Panc1 (cell line): Measurements from ENCODE around the gene GGT1.

Experiments used
- CTCF ChIP-seq: fragments of 450-650 bp; IDR thresholded peaks from 2 replicates; pipeline ENCODE4 v1.5.1; 2017; ENCODE audit warnings: mild to moderate bottlenecking
- REST ChIP-seq, 2 experiments: IDR thresholded peaks; 2 replicates each; pipeline ENCODE4 v1.6.1; 2011 to 2012; ENCODE audit warnings: low read depth in 2 of 2, control low read depth in 1 of 2, low read length in 1 of 2, mild to moderate bottlenecking in 1 of 2, moderate library complexity in 1 of 2; ENCODE audit not compliant: insufficient read depth in 1 of 2

DNA sequence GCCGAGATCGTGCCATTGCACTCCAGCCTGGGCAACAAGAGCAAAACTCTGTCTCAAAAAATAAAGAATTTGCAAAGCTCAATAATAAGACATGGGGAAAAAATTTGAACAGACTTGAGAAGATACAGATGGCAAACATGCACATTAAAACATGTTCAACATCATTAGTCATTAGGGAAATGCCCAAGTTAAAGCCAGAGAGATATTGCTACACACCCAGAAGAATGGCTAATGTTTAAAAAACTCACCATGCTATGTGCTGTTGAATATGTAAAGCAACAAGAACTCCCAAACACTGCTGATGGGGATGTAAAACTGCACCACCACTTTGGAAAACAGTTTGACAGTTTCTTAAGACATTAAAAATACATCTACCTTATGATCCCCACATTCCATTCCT is 22.7 kb upstream of the GGT1 start:
- TF ChIP-seq CTCF = no peak
- no peak for TF ChIP-seq REST (IDR thresholded peaks at IDR 0.05; ENCODE audit: insufficient read depth in 1 of 2, low read depth in 2 of 2, low read length in 1 of 2)
